Urinary bladder (tissue), 4 donors: ENCODE measurements around the gene KDM5C. TPM values are rescaled to one million over a fixed set of nuclear protein-coding genes. Genes with fewer than 3 reads are reported as not detected.
A peak's percentile ranks its signal among the peaks of the same experiment; 100 is the strongest.

ENCODE experiments used
- DNase-seq: peaks from one replicate; pipeline ENCODE4 v3.0.0-alpha.2; 2015; ENCODE audit errors: extremely low spot score
- H3K27ac ChIP-seq: one replicate; pipeline ENCODE4 v1.5.1; 2013; ENCODE audit warnings: low read depth, mild to moderate bottlenecking, moderate library complexity
- H3K36me3 ChIP-seq: one replicate; pipeline ENCODE4 v1.6.1; 2013; ENCODE audit warnings: mild to moderate bottlenecking, moderate library complexity; ENCODE audit not compliant: insufficient read depth
- H3K4me1 ChIP-seq: one replicate; pipeline ENCODE4 v1.6.1; 2013; ENCODE audit warnings: mild to moderate bottlenecking, moderate library complexity; ENCODE audit not compliant: insufficient read depth
- H3K4me3 ChIP-seq: one replicate; pipeline ENCODE4 v1.5.1; 2013; ENCODE audit warnings: low read depth, low read length
- WGBS: extraction: QIAGEN DNeasy Blood & Tissue Kit; methylation state at CpG from one replicate; pipeline ENCODE4 v1.1.7; 2013; 5-methylcytosine and 5-hydroxymethylcytosine counted together
- polyA plus RNA-seq: library from polyadenylated mRNA; stranded (reverse); fragments of 200-250 nt; gene quantifications from one replicate; pipeline ENCODE4 v1.2.3, GENCODE V29; 2013
- total RNA-seq: library from RNA; depleted of rRNA; stranded (reverse); fragments of >200 nt; gene quantifications from one replicate; pipeline ENCODE4 v1.2.3, GENCODE V29; 2014
- donor health status: healthy with polysubstance abuse.
- donor health status: healthy.

Gene KDM5C
- 76.7 TPM for total RNA-seq
- 33.1 TPM for polyA plus RNA-seq

DNA sequence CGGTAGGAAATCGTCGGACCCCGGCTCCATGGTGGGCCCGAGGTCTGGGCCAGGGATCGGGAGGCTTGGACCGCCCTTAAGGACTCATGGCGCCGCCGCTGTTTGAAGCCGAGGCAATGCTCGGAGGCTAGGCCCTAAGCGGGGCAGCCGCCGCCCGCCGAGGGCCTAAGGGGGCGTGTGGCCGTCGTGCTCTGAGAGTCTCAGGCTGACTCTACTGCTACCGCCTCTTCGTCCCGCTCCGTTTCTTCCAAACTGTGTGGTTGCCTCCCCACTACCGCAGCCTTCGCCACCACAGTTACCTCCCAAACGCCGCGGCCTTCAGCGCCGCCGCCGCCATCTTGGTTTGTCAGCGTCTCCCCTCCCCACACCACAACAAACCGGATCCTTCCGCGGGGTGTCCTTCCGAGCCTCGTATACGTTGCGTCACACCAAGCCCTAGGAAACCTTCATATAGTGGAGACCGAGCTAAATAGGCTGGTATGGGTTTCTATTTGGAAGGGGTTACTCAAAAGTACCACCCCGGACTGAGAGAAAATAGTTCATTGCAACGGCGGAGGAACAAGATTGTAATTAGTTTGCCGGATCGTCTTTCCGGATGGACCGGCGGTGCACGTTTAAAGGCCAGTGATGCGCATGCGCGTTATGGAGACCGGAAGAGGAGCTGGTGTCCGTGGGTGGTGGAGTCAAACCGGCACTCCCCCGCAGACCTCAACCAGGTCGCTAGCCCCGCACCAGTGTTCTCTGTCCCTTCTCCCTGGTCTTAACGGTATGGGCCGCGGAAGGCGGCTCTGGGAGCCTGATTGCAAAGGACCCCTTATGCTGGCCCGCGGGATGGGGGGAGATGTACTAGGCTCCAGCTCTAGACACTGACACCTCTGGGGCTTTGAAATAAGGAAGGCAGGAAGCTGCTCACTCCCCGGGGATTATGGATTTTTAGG lies at the start of gene KDM5C:
Gene KDM5C (minus strand): TSS at position 348 of the 938 bp plus-strand sequence. CDS start 318 bp downstream, at position 30.
- Histone ChIP-seq H3K4me3 (peak within 1 kb of the TSS; percentile 78), H3K36me3 (no peaks in the 10 kb centered on the region), H3K27ac (peak within 1 kb of the TSS; percentile 87), H3K4me1 (no peaks in the 10 kb centered on the region)
- under 1% methylated on average over 67 of the region's 67 CpGs for WGBS
- peak; percentile 78 for DNase-seq

- no peak overlapping the region for H3K4me3 ChIP-seq
- no peaks in the 10 kb centered on the region for H3K36me3 ChIP-seq
- no peak overlapping the region for H3K27ac ChIP-seq
- no peak for DNase-seq
- 79% methylated on average over 8 of the region's 8 CpGs for WGBS
- no peaks in the 10 kb centered on the region for H3K4me1 ChIP-seq
Observed at GRCh38 chrX:53272808-53273337, 47.9 kb upstream of the KDM5C start.

GRCh38 chrX:53269536-53270107 lies 44.6 kb upstream of the KDM5C start:
- WGBS, result 89% methylated on average over 14 of the region's 14 CpGs
- Histone ChIP-seq H3K27ac (no peak overlapping the region), H3K4me1 (no peaks in the 10 kb centered on the region), H3K36me3 (no peaks in the 10 kb centered on the region), H3K4me3 (no peak overlapping the region)
- no peak for DNase-seq

GRCh38 chrX:53268173-53268572 lies 43.2 kb upstream of the KDM5C start:
- no peak for DNase-seq
- Histone ChIP-seq H3K4me1 (no peaks in the 10 kb centered on the region), H3K27ac (no peak overlapping the region), H3K36me3 (no peaks in the 10 kb centered on the region), H3K4me3 (no peak overlapping the region)
- WGBS, result 78% methylated on average over 7 of the region's 7 CpGs

DNA sequence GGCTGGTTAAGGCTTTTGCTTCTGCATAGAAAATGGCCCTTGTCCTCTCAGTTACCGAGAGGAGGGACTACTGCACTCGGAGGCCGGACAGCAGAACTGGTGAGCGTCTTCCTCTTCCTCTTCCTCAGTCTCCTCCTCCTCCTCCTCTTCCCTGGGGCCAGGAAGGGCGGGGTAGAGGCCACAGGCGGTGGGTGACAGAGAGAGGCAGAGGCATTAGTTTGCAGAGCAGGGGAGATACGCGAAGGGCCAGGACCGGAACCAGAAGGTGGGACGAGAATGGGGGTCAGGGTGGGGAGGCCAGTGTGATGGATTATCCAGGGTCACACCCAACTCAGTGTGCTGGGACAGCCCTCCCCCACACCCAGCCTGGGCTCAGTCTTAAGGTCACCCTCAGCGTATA lies 41.9 kb upstream of the KDM5C start:
- Histone ChIP-seq H3K36me3 (no peaks in the 10 kb centered on the region), H3K4me3 (no peak overlapping the region), H3K27ac (no peak overlapping the region), H3K4me1 (no peaks in the 10 kb centered on the region)
- DNase-seq, result no peak
- WGBS, result 64% methylated on average over 11 of the region's 11 CpGs

DNA sequence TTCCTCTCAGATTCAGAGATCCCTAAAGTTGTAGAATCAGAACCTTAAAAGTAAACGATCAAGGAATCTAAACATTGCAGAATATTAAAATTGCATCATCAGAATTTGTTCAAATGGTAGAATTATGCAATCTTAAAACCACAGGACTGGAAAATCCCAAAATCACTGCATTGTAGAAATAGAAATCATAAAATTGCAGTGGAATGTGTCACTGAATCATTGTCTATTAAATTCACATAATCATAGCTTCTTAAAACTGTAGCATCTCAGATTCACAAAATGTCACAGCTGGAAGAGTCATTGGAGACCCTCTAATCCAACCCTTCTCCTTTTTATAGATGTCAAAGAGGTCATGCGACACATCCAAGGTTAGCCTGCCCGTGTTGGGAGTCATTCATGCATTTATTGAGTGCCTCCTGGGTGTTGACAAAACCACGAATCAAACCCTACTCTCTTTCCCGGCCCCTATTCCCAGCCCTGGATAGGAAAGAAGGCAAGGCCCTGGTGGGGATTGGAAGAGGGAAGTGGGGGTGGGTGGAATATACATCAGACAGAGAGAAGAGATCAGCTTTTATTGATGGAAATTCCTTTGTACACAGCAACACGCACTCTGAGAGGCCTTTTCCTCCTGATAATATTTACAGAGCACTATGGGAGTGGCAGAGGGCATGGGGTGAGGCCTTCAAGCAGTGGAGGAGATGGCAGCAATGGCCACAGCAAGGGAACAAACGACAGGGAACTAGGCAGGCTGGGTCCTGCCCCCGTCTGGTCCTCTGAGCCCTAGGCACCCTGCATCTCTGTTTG lies 41.0 kb upstream of the KDM5C start:
- DNase-seq, result no peak
- Histone ChIP-seq H3K27ac (no peak overlapping the region), H3K4me1 (no peaks in the 10 kb centered on the region), H3K36me3 (no peaks in the 10 kb centered on the region), H3K4me3 (no peak overlapping the region)
- WGBS, result 59% methylated on average over 8 of the region's 8 CpGs

GRCh38 chrX:53263597-53264094 lies 38.6 kb upstream of the KDM5C start:
- Histone ChIP-seq H3K36me3 (no peaks in the 10 kb centered on the region), H3K4me3 (no peak overlapping the region), H3K27ac (no peak overlapping the region), H3K4me1 (no peaks in the 10 kb centered on the region)
- no peak for DNase-seq
- WGBS, result 73% methylated on average over 11 of the region's 11 CpGs

- WGBS, result 65% methylated on average over 8 of the region's 8 CpGs
- Histone ChIP-seq H3K4me1 (no peaks in the 10 kb centered on the region), H3K36me3 (no peaks in the 10 kb centered on the region), H3K27ac (no peak overlapping the region), H3K4me3 (no peak overlapping the region)
- DNase-seq, result no peak
Observed at GRCh38 chrX:53262918-53263394, 37.9 kb upstream of the KDM5C start.

- no peak overlapping the region for H3K27ac ChIP-seq
- no peak for DNase-seq
- H3K36me3 ChIP-seq, result no peaks in the 10 kb centered on the region
- H3K4me1 ChIP-seq, result no peaks in the 10 kb centered on the region
- 78% methylated on average over 7 of the region's 7 CpGs for WGBS
- no peak overlapping the region for H3K4me3 ChIP-seq
Observed at GRCh38 chrX:53262189-53262917, 37.3 kb upstream of the KDM5C start.

GRCh38 chrX:53261355-53261972 lies 36.5 kb upstream of the KDM5C start:
- Histone ChIP-seq H3K36me3 (no peaks in the 10 kb centered on the region), H3K4me3 (no peak overlapping the region), H3K4me1 (no peaks in the 10 kb centered on the region), H3K27ac (no peak overlapping the region)
- WGBS, result 51% methylated on average over 7 of the region's 7 CpGs
- DNase-seq, result no peak

- 72% methylated on average over 7 of the region's 7 CpGs for WGBS
- no peak for DNase-seq
- H3K4me1 ChIP-seq, result no peaks in the 10 kb centered on the region
Observed at GRCh38 chrX:53260836-53261235, 35.8 kb upstream of the KDM5C start.

DNA sequence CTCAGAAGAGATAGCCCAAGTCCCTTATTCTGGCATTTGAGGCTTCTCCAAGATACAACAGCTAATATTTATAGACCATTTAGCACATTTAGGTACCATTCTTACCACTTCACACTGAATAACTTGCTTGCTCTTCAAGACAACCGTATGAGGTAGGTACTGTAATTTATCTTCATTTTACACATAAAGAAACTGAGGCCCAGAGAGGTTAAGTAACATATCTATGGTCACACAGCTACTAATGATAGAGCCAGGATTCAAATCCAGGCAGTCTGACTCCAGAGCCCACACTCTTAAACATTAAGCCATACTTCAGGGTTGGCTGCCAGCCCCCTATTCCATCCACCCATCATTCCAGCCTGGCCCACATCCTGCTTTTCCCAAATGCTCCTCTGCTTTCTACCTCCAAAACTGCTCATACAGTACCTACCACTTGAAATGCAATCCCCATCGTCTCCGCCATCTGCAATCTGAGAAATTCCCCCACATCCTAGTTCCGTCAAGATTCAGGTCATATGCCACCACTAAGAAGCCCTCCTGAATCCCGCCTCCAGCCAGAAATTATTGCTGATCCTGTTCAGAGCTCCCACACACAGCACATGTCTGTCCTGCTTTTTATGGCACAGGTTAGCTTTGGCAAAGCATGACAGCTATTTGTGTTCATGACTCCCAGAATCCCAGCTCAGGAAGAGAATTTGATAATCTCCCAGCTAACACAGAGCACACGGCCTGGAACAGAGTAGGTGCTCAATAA lies 32.8 kb upstream of the KDM5C start:
- 92% methylated on average over 6 of the region's 6 CpGs for WGBS
- Histone ChIP-seq H3K36me3 (no peaks in the 10 kb centered on the region), H3K4me1 (no peaks in the 10 kb centered on the region), H3K4me3 (no peak overlapping the region), H3K27ac (no peak overlapping the region)
- no peak for DNase-seq

More at GRCh38 chrX:53260836-53261235, 35.8 kb upstream of the KDM5C start:
- Histone ChIP-seq H3K36me3 (no peaks in the 10 kb centered on the region), H3K27ac (no peak overlapping the region), H3K4me3 (no peak overlapping the region)
